GM23248 (cell line): ENCODE results near the gene CISD2.

Experiments
- EZH2 ChIP-seq: fragments of 200-600 bp; sonication (generic); IDR thresholded peaks from 2 replicates; pipeline ENCODE4 v1.6.1; 2018; ENCODE audit warnings: antibody characterized with exemption, mild to moderate bottlenecking; ENCODE audit not compliant: insufficient read depth, poor library complexity, severe bottlenecking
- EZH2phosphoT487 ChIP-seq: fragments of 200-600 bp; sonication (generic); IDR thresholded peaks from 2 replicates; pipeline ENCODE4 v1.6.1; 2018; ENCODE audit warnings: antibody characterized with exemption, moderate library complexity, mild to moderate bottlenecking, low read depth; ENCODE audit not compliant: insufficient read depth

GRCh38 chr4:102847687-102848086 is 21.1 kb upstream of the CISD2 start:
- TF ChIP-seq EZH2 (no peak), EZH2phosphoT487 (no peak)
